ENCODE data around the gene NAA38.
"Not testable (repeated sequence)": the region's sequence is repeated elsewhere in the genome, so short reads cannot be mapped to it uniquely, and the experiment has no call there.

NAA38 gene

DNA sequence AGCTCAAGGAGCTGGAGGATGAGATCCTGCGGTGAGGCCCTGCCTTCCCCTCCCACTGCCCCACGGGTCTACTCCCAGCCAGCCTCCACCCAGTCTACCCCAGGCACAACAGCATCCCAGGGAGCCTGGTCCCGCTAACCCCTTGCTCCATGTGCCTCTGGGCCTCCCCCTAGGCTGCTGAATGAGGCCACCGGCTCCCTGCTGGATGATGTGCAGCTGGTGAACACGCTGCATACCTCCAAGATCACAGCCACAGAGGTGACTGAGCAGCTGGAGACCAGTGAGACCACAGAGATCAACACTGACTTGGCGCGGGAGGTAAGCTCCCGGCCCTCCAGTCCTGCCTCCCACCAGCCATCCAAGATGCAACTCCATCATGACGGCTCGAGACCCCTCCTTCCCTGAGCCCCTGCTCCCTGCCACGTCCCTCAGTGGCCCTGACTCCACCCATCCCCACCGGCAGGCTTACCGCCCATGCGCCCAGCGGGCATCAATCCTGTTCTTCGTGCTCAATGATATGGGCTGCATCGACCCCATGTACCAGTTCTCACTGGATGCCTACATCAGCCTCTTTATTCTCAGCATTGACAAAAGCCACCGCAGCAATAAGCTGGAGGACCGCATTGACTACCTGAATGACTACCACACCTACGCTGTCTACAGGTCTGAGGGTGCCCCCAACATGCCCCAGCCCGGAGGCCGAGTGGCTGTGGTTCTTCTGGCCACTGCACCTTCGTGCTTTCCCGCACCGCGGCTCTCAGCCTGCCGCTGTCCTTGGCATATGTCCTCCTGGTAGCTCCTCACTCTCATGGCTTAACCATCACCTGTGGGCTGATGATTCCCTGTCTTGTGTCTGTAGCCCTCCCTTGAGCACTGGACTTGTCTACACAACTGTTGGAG is 38.4 kb downstream of the NAA38 start:
- DNase-seq: no peak

DNA sequence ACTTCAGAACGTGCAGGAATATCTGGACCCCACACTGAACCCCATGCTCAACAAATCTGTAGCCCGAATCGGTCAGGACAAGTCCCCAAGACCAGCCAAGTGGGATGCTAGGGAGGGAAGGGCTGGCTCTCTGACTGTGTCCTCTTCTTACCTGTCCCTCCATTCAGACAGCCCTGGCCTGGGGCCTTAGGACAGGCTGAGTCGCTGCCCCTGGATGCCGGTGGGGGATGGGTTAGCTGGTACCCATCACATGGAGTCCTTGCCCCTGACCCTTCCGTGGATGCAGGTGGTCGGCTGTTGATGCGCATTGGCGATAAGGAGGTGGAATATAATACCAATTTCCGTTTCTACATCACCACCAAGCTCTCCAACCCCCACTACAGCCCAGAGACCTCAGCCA is 39.3 kb downstream of the NAA38 start:
- no peak for DNase-seq

DNA sequence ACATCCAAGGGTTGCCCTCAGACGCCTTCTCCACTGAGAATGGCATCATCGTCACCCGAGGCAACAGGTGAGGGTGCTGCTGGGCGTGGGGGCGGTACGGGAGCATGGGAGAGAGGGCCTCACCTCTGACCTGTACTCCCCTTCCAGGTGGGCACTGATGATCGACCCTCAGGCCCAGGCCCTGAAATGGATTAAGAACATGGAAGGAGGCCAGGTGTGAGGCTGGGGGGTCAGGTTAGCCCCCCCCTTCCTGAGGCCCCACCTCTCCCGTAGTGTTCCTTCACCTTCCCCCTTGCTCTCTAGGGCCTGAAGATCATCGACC is 39.8 kb downstream of the NAA38 start:
- DNase-seq: no peak

DNA sequence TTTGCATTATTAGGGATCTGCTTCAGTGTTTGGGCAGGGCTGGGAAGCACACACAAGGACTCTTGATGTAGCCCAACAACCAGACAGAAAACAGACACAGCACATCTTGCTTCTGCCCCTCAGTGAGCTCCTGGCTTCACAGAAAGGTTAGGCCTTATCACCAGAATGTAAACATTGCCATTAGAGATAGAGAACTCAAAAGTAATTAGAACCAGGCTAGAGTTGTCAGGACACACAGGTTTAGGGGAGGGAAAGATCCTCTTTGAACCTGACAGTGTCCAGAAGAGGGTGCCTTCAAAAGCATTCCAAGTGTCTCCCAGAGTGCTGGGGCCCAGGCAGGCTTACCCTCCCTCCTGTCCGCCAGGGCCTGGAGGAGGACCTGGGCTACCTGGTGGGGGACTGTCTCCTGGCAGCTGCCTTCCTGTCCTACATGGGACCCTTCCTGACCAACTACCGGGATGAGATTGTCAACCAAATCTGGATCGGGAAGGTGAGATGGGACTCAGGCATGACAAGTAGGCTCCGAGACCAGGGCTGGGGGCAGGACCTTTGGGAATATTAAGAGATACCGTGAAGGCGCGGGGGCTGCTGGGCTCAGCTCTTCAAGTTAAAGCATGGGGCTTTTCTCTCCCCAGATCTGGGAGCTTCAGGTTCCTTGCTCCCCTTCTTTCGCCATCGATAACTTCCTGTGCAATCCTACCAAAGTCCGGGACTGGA is 40.3 kb downstream of the NAA38 start:
- no peak for DNase-seq

DNA sequence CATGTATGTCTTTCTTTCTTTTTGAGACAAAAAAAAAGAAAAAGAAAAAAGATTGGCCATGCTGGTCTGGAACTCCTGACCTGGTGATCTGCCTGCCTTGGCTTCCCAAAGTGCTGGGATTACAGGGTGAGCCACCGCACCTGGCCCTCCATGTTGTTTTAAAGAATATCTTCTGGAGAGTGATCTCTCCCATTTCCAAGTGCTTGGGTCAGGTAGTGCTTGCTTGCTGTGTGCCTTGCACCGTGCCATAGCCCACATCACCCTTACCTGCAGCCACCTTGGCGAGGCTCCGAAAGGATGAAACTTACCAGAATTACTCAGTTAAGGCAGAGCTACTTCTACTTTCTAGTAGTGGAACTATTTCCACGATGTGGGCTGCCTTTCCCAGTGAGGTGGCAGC is 42.4 kb downstream of the NAA38 start:
- DNase-seq: no peak

DNA sequence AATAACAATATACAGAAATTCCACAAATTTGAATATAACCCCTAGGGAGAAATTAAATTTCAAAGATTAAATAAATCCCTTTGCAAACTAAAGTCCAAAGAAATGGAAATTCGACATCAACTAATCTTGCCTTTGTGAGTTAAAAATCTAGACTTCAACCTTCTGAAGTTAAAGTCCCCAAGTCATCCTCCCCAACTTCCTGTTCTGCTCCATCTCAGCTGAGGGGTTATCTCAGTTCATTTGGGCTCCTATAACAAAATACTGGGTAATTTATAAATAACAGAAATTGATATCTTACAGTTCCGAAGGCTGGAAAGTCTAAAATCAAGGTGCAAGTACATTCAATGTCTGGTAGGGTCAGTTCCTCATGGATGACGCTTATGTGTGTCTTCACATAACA is 46.1 kb downstream of the NAA38 start:
- DNase-seq: no peak

DNA sequence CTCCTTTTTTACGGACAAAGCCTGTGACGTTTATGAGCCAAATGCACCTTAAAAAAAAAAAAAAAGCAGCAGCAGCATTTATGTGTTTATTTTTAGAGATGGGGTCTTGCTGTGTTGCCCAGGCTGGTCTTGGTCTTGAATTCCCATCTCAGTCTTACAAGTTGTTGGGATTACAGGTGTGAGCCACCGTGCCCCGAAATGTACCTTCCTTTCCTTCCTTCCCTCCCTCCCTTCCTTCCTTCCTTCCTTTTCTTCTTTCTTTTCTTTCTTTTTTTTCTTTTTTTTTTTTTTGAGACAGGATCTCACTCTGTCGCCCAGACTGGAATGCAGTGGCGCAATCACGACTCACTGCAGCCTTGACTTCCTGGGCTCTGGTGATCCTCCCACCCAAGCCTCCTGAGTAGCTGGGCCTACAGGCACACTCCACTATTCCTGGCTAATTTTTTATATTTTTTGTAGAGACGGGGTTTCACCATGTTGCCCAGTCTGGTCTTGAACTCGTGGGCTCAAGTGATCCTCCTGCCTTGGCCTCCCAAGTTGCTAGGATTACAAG is 47.5 kb downstream of the NAA38 start:
- not testable (repeated sequence) for DNase-seq

DNA sequence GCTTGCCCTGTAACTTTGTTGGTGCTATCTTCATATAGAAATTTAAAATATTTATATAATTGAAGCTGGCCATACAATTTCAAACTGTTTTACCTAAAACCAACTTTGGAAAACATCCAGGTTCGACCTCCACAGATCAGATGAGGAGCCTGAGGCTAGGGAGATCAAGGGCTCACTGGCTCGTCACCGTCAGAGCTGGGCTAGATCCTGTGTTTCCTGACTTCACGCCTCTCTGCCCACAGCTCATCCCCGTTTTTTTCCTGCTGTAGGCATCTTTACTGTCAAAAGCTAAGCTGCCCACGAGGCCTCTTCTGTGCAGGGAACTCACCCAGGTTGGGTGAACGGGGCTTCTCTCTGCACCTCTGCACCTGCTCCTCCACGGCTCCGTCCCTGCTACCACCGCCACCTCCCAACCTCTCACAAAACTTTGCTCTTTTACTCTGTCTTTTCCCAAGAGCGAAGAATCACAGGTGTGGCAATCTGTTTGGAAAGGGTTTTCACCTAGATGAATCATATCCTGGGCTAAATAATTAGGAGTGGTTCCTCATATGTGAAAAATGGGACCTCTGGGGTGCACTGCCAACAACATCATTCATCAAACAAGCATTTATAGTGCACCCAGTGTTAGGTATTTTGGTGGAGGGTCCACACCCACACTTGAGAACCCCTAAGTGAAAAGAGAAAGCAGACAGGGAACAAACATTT is 48.1 kb downstream of the NAA38 start:
- DNase-seq: no peak

DNA sequence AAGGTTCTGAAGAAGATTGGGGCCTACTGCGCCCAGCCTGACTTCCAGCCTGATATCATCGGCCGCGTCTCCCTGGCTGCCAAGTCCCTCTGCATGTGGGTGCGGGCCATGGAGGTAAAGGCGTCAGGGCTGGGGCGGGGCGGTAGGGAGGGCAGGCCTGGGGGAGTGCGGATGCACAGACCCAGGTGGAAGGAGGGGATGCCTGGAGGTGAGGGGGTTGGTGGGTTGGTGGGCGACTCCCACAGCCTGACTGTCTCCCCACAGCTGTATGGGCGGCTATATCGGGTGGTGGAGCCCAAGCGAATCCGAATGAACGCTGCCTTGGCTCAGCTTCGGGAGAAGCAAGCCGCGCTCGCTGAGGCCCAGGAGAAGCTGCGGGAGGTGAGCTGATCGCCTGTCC is 50.2 kb downstream of the NAA38 start:
- DNase-seq: no peak
